ENCODE measurements around the gene PARD3. TPM values are rescaled to one million over a fixed set of nuclear protein-coding genes. Genes with fewer than 3 reads are reported as not detected.
A peak's percentile ranks its signal among the peaks of the same experiment; 100 is the strongest.

Gene PARD3
- polyA plus RNA-seq, 6 donors from 2014 or later: 0.05 to 0.36 (median 0.16) TPM; not detected in 3

DNA sequence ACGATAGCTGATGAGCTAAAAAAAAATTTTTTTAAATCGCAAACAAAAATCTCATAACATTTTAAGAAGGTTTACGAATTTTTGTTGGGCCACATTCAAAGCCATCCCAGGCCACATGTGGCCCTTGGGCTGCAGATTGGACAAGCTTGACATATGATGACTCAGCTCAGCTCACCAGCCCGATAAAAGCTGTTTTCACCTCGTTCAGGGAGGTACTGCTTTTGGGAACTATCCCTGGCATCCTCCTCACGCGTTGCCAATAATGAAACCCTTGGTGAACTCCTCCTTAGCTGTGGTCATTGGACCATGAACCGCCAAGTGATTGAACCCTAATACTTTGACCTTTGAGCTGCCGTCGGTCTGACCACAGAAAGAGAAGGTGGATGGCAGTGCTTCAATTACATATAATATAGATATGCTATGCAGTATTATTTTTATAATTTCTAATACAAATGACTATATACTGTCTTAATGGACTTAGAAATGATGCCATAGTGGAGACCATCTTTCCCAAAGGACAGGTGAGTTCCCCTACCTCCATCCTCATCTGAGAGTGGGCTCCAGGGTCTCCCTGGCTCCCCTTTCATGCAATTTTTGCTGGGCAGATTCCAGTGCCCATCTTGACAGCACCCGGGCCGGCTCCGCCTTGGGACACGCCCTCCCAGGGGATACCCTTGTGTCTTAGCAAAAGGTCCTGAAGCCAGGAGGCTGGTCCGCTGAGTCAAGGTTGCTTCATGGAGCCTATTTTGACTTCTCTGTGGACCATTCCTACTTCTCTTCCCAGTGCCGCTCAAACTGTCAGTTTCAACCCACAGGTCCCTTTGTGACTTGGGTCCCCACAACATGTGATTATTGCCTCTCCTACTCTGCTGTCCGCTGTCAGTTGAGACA lies 707.2 kb downstream of the PARD3 start:
- Mint-ChIP-seq H3K36me3 (no peaks in the 10 kb centered on the region), H3K4me3 (no peak overlapping the region), H3K9me3 (peaks cover 0 to 5% (median 2%) of the 10 kb centered on the region in 7 donors), H3K27me3 (no peaks in the 10 kb centered on the region), H3K4me1 (no peaks in the 10 kb centered on the region), H3K27ac (no peak overlapping the region)
- no peak for DNase-seq
- ATAC-seq (ENCODE audit: low read depth in 2 of 2): no peak

GRCh38 chr10:34106356-34106885 lies 708.7 kb downstream of the PARD3 start:
- no peak for ATAC-seq (ENCODE audit: low read depth in 2 of 2)
- no peaks in the 10 kb centered on the region for H3K4me1 Mint-ChIP-seq
- H3K9me3 Mint-ChIP-seq: peaks cover 0 to 7% (median 2%) of the 10 kb centered on the region in 7 donors

GRCh38 chr10:34104829-34105572 lies 710.1 kb downstream of the PARD3 start:
- Mint-ChIP-seq H3K9me3 (peaks cover 0 to 11% (median 3%) of the 10 kb centered on the region in 7 donors), H3K27me3 (no peaks in the 10 kb centered on the region)
- ATAC-seq (ENCODE audit: low read depth in 2 of 2): no peak

More at GRCh38 chr10:34106356-34106885, 708.7 kb downstream of the PARD3 start:
- Mint-ChIP-seq H3K36me3 (no peaks in the 10 kb centered on the region), H3K27me3 (no peaks in the 10 kb centered on the region), H3K4me3 (no peak overlapping the region), H3K27ac (no peak overlapping the region)
- no peak for DNase-seq

GRCh38 chr10:34102893-34103506 lies 712.1 kb downstream of the PARD3 start:
- ATAC-seq (ENCODE audit: low read depth in 2 of 2) (no peak), DNase-seq (no peak)
- H3K4me1 Mint-ChIP-seq: no peaks in the 10 kb centered on the region
- H3K4me3 Mint-ChIP-seq: no peak overlapping the region
- no peaks in the 10 kb centered on the region for H3K36me3 Mint-ChIP-seq
- peaks cover 4 to 26% (median 7%) of the 10 kb centered on the region in 7 donors for H3K9me3 Mint-ChIP-seq
- no peaks in the 10 kb centered on the region for H3K27me3 Mint-ChIP-seq
- no peak overlapping the region for H3K27ac Mint-ChIP-seq

More at GRCh38 chr10:34104829-34105572, 710.1 kb downstream of the PARD3 start:
- H3K4me1 Mint-ChIP-seq: no peaks in the 10 kb centered on the region
- no peak overlapping the region for H3K4me3 Mint-ChIP-seq
- no peak for DNase-seq
- no peaks in the 10 kb centered on the region for H3K36me3 Mint-ChIP-seq
- H3K27ac Mint-ChIP-seq: no peak overlapping the region

DNA sequence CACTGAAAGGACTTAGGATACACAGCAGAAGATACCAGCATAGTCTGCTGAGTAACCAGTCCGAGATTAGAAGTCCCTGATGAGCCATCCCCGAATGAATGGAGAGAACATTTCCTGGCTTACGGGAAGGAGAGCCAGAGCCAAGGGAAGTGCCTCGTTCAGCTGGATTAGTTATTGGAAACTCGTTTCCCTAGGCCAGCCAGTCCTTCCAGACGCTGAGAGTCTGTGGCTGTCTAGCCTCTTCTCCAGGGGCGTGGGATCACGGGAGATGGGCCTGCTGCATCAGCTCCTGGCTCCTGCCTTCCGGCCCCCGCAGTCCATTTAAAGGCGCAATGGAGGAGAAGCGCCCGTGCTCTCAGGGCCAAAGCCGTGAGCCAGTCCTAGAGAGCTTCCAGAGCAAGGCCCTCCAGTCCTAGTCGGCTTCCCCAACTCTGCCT lies 712.8 kb downstream of the PARD3 start:
- no peaks in the 10 kb centered on the region for H3K27me3 Mint-ChIP-seq
- H3K9me3 Mint-ChIP-seq: peaks cover 4 to 26% (median 7%) of the 10 kb centered on the region in 7 donors
- ATAC-seq (ENCODE audit: low read depth in 2 of 2) (no peak), DNase-seq (no peak)
- no peaks in the 10 kb centered on the region for H3K4me1 Mint-ChIP-seq
- no peak overlapping the region for H3K4me3 Mint-ChIP-seq
- no peaks in the 10 kb centered on the region for H3K36me3 Mint-ChIP-seq
- H3K27ac Mint-ChIP-seq: no peak overlapping the region

GRCh38 chr10:34101001-34101400 lies 714.1 kb downstream of the PARD3 start:
- H3K4me1 Mint-ChIP-seq: no peaks in the 10 kb centered on the region
- ATAC-seq (ENCODE audit: low read depth in 2 of 2): no peak

DNA sequence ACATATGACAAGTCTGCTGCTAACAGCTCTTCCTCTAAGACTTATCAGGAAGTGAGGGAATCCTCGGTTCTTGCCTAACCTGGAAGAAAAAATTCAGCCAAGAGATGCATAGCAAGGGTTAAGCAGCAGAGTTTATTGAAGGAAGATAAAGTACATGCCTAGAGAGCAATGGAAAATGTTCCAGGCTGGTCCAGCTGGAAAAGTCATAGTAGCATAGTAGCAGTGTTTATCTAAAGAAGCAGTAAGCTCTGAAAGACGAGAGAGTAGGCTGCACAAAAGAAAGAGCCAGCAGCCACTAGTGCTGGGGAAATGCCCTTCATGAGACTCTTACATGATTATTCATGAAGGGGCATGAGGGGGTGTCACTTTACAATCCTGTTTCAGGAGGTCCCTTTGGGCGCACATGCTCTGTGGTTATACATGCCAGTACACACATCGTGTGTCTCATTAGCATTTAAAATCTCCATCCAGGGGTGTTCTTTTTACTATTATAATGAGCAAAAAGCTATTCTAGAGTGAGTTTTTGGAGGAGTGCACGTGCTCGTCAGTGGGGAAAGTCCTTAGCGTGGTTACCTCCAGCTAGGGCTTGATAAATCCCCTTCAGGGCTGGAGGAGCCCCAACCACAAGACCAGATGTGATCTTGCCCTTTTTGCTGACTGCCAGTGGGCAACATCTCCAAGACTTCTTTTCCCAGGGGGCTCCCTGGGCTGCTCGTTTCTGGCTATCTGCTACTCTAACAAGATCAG lies 716.1 kb downstream of the PARD3 start:
- H3K4me3 Mint-ChIP-seq: no peak overlapping the region
- ATAC-seq (ENCODE audit: low read depth in 2 of 2): no peak
- no peak overlapping the region for H3K27ac Mint-ChIP-seq
- H3K27me3 Mint-ChIP-seq: no peaks in the 10 kb centered on the region
- H3K9me3 Mint-ChIP-seq: peaks cover 11 to 44% (median 21%) of the 10 kb centered on the region in 7 donors
- H3K4me1 Mint-ChIP-seq: no peaks in the 10 kb centered on the region
- peaks cover 0 to 16% of the 10 kb centered on the region in 2 donors for H3K36me3 Mint-ChIP-seq
- DNase-seq: no peak

More at GRCh38 chr10:34101001-34101400, 714.1 kb downstream of the PARD3 start:
- Mint-ChIP-seq H3K36me3 (peaks cover 0 to 3% of the 10 kb centered on the region in 2 donors), H3K27ac (no peak overlapping the region), H3K9me3 (peaks cover 5 to 30% (median 10%) of the 10 kb centered on the region in 7 donors), H3K4me3 (no peak overlapping the region), H3K27me3 (no peaks in the 10 kb centered on the region)
- no peak for DNase-seq

DNA sequence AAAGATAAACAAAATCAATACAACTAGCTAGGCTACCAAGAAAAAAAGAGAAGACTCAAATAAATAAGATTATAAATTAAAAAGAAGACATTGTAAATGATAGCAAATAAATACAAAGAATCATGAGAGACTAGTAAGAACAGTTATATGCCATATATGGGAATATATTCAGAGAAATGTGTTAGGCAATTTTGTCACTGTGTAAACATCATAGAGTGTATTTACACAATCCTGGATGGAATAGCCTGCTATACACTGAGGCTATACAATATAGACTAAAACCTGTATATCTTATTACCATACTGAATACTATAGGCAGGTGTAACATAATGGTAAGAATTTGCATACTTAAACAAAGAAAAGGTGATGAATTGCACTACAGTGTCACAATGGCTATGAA lies 717.4 kb downstream of the PARD3 start:
- no peaks in the 10 kb centered on the region for H3K27me3 Mint-ChIP-seq
- H3K9me3 Mint-ChIP-seq: peaks cover 9 to 55% (median 22%) of the 10 kb centered on the region in 7 donors
- H3K4me3 Mint-ChIP-seq: no peak overlapping the region
- peaks cover 0 to 16% of the 10 kb centered on the region in 2 donors for H3K36me3 Mint-ChIP-seq
- no peak overlapping the region for H3K27ac Mint-ChIP-seq
- DNase-seq (no peak), ATAC-seq (ENCODE audit: low read depth in 2 of 2) (no peak)
- H3K4me1 Mint-ChIP-seq: no peaks in the 10 kb centered on the region

DNA sequence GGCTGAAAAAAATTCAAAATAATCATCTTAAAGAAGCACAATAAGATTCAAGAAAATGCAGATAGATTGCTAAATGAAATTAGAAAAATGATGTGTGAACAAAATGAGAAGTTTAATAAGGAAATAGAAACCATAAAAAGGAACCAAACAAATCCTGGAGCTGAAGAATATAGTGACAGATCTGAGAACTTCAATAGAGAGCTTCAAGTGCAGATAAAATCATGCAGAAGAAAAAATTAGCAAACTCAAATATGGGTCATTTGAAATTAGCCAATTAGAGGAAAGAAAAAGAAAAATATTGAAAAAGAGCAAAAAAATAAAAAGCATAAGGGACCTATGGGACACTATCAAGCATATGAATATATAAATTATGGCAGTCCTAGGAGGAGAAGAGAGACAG lies 720.1 kb downstream of the PARD3 start:
- peaks cover 11 to 61% (median 25%) of the 10 kb centered on the region in 7 donors for H3K9me3 Mint-ChIP-seq
- ATAC-seq (ENCODE audit: low read depth in 2 of 2): no peak
- no peak for DNase-seq
- no peak overlapping the region for H3K4me3 Mint-ChIP-seq
- H3K36me3 Mint-ChIP-seq: peaks cover 0 to 16% of the 10 kb centered on the region in 2 donors
- H3K4me1 Mint-ChIP-seq: no peaks in the 10 kb centered on the region
- H3K27ac Mint-ChIP-seq: no peak overlapping the region
- no peaks in the 10 kb centered on the region for H3K27me3 Mint-ChIP-seq

- H3K27me3 Mint-ChIP-seq: no peaks in the 10 kb centered on the region
- no peak for DNase-seq
- no peaks in the 10 kb centered on the region for H3K4me1 Mint-ChIP-seq
- H3K27ac Mint-ChIP-seq: no peak overlapping the region
- peaks cover 0 to 16% of the 10 kb centered on the region in 2 donors for H3K36me3 Mint-ChIP-seq
- ATAC-seq (ENCODE audit: low read depth in 2 of 2): no peak
- H3K9me3 Mint-ChIP-seq: peaks cover 11 to 53% (median 24%) of the 10 kb centered on the region in 7 donors
- peak overlapping the region in 1 of 8 donors; percentile 37 for H3K4me3 Mint-ChIP-seq
Observed at GRCh38 chr10:34094146-34094696, 720.9 kb downstream of the PARD3 start.

DNA sequence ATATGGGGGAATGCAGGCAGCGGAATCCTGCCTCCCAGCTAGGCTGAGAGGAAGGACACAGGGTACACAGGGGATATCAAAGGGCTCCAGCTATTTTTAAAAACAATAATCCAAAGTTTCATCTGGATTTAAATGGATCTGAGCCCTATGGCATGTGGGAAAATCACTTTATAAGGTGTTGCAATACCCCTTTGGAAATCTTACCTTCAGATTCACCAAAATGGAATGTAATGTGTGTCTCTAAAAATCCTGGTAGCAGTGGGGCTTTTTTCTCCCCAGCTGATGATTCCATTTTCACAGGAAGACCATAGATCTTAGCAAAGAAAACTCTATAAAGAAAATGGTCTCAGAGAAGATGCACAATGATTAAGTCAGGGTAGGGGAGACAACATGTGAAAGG lies 722.2 kb downstream of the PARD3 start:
- DNase-seq (no peak), ATAC-seq (ENCODE audit: low read depth in 2 of 2) (no peak)
- H3K4me1 Mint-ChIP-seq: no peaks in the 10 kb centered on the region
- peaks cover 9 to 46% (median 23%) of the 10 kb centered on the region in 7 donors for H3K9me3 Mint-ChIP-seq
- no peak overlapping the region for H3K4me3 Mint-ChIP-seq
- H3K27ac Mint-ChIP-seq: no peak overlapping the region
- peaks cover 0 to 16% of the 10 kb centered on the region in 2 donors for H3K36me3 Mint-ChIP-seq
- H3K27me3 Mint-ChIP-seq: no peaks in the 10 kb centered on the region

DNA sequence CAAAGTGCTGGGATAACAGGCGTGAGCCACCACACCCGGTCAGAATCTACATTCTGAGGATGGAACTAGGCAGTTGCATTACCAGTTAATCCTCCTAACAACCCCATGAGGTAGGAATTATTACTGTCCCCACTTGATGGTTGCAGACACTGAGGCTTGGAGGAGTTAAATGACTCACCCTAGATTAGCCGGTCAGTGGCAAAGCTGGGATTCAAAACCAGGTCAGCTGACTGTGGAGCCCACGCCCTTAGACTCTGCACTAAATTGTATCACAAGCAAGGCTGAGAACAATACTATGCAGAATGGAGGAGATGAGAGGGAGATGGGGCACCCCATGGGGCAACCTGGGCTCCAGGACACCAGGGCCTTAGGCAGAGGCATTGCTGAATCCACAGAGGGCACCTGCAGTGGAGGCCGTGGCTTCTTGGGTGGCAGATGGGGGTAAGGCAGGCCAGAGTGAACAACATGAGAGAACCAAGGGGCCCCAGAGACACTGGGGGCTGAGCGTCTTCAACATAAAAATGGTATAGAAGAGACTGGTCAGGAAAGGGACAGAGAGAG lies 723.4 kb downstream of the PARD3 start:
- H3K27me3 Mint-ChIP-seq: no peaks in the 10 kb centered on the region
- H3K27ac Mint-ChIP-seq: no peak overlapping the region
- ATAC-seq (ENCODE audit: low read depth in 2 of 2) (no peak), DNase-seq (no peak)
- peaks cover 0 to 16% of the 10 kb centered on the region in 2 donors for H3K36me3 Mint-ChIP-seq
- H3K4me1 Mint-ChIP-seq: no peaks in the 10 kb centered on the region
- peaks cover 9 to 46% (median 23%) of the 10 kb centered on the region in 7 donors for H3K9me3 Mint-ChIP-seq
- H3K4me3 Mint-ChIP-seq: peak overlapping the region in 1 of 8 donors; percentile 53

All from naive B cell (primary cell).